Measurements from ENCODE around the gene FUT8.

- TF ChIP-seq OSR1 (CRISPR knock-in tag; IDR thresholded peaks at IDR 0.05) = no peak
- TF ChIP-seq CREB5 (CRISPR knock-in tag; IDR thresholded peaks at IDR 0.05; ENCODE audit: low read depth) = no peak
- no peak for TF ChIP-seq ESRRG (CRISPR knock-in tag; IDR thresholded peaks at IDR 0.05)
- TF ChIP-seq ZNF8 (CRISPR knock-in tag; IDR thresholded peaks at IDR 0.05) = no peak
- no peak for TF ChIP-seq PATZ1 (CRISPR knock-in tag; IDR thresholded peaks at IDR 0.05; ENCODE audit: borderline replicate concordance)
- TF ChIP-seq ARNTL (CRISPR knock-in tag; IDR thresholded peaks at IDR 0.05; ENCODE audit: borderline replicate concordance, low read depth) = no peak
- no peak for TF ChIP-seq ZFP3 (CRISPR knock-in tag; IDR thresholded peaks at IDR 0.05)
- TF ChIP-seq RARB (CRISPR knock-in tag; IDR thresholded peaks at IDR 0.05) = no peak
Measured at GRCh38 chr14:65580973-65581372, 168.4 kb downstream of the FUT8 start.
